Stromal cell of bone marrow (primary cell): ENCODE data around the gene MCM3AP.
A peak's percentile ranks its signal among the peaks of the same experiment; 100 is the strongest.
"Not testable (repeated sequence)": the region's sequence is repeated elsewhere in the genome, so short reads cannot be mapped to it uniquely, and the experiment has no call there.

Experiments used
- DNase-seq: peaks from one replicate; pipeline ENCODE4 v3.0.0-alpha.2; 2012; ENCODE audit warnings: low read depth

The MCM3AP gene

GRCh38 chr21:46200877-46201803 lies 84.3 kb downstream of the MCM3AP start:
- not testable (repeated sequence) for DNase-seq

- no peak for DNase-seq
Observed at GRCh38 chr21:46199436-46200373, 85.7 kb downstream of the MCM3AP start.

- no peak for DNase-seq
Observed at GRCh38 chr21:46196733-46197132, 88.7 kb downstream of the MCM3AP start.

GRCh38 chr21:46195595-46196195 lies 89.7 kb downstream of the MCM3AP start:
- DNase-seq: no peak

- DNase-seq: no peak
Observed at GRCh38 chr21:46194374-46195334, 90.8 kb downstream of the MCM3AP start.

GRCh38 chr21:46193829-46194373 lies 91.5 kb downstream of the MCM3AP start:
- no peak for DNase-seq

GRCh38 chr21:46191686-46192575 lies 93.5 kb downstream of the MCM3AP start:
- no peak for DNase-seq

GRCh38 chr21:46191257-46191685 lies 94.1 kb downstream of the MCM3AP start:
- peak; percentile 81 for DNase-seq

GRCh38 chr21:46190491-46191131 lies 94.8 kb downstream of the MCM3AP start:
- DNase-seq: no peak

- DNase-seq: no peak
Observed at GRCh38 chr21:46189959-46190490, 95.4 kb downstream of the MCM3AP start.

- DNase-seq: no peak
Observed at GRCh38 chr21:46189213-46189958, 96.0 kb downstream of the MCM3AP start.

- DNase-seq: no peak
Observed at GRCh38 chr21:46188226-46189212, 96.9 kb downstream of the MCM3AP start.

GRCh38 chr21:46187814-46188213 lies 97.6 kb downstream of the MCM3AP start:
- no peak for DNase-seq

GRCh38 chr21:46187261-46187660 lies 98.2 kb downstream of the MCM3AP start:
- no peak for DNase-seq

GRCh38 chr21:46185716-46186115 lies 99.7 kb downstream of the MCM3AP start:
- DNase-seq: no peak
